ENCODE results near the gene CMTM1.
"Not testable (repeated sequence)": the region's sequence is repeated elsewhere in the genome, so short reads cannot be mapped to it uniquely, and the experiment has no call there.

The CMTM1 gene

GRCh38 chr16:66563574-66564334, 2.5 kb upstream of the CMTM1 start:
- no peak for DNase-seq

- DNase-seq = not testable (repeated sequence)
Observed at GRCh38 chr16:66567270-66567669, 1.0 kb downstream of the CMTM1 start.

GRCh38 chr16:66568355-66568754, 2.1 kb downstream of the CMTM1 start:
- no peak for DNase-seq

GRCh38 chr16:66569131-66569530, 2.9 kb downstream of the CMTM1 start:
- DNase-seq = no peak

- no peak for DNase-seq
Observed at GRCh38 chr16:66569827-66570405, 3.7 kb downstream of the CMTM1 start.

GRCh38 chr16:66572356-66572755, 6.1 kb downstream of the CMTM1 start:
- no peak for DNase-seq

GRCh38 chr16:66574081-66574480, 7.8 kb downstream of the CMTM1 start:
- DNase-seq = no peak

GRCh38 chr16:66574531-66574930, 8.3 kb downstream of the CMTM1 start:
- DNase-seq = no peak

- DNase-seq = no peak
Observed at GRCh38 chr16:66575060-66575459, 8.8 kb downstream of the CMTM1 start.

GRCh38 chr16:66576296-66576695, 10.1 kb downstream of the CMTM1 start:
- DNase-seq = no peak

- DNase-seq = no peak
Observed at GRCh38 chr16:66578651-66579531, 12.7 kb downstream of the CMTM1 start, which contains the start of gene CMTM2. CMTM2 (plus strand) TSS chr16:66579463; CDS start chr16:66579608, 145 bp downstream.

GRCh38 chr16:66580605-66581209, 14.5 kb downstream of the CMTM1 start:
- DNase-seq = no peak

GRCh38 chr16:66581246-66581952, 15.2 kb downstream of the CMTM1 start:
- DNase-seq = no peak

GRCh38 chr16:66585481-66586239, 19.4 kb downstream of the CMTM1 start:
- no peak for DNase-seq

- no peak for DNase-seq
Observed at GRCh38 chr16:66587881-66588600, 21.8 kb downstream of the CMTM1 start.

GRCh38 chr16:66588981-66589713, 22.9 kb downstream of the CMTM1 start:
- no peak for DNase-seq

- no peak for DNase-seq
Observed at GRCh38 chr16:66590322-66590721, 24.1 kb downstream of the CMTM1 start.

- no peak for DNase-seq
Observed at GRCh38 chr16:66591018-66591417, 24.8 kb downstream of the CMTM1 start.

- no peak for DNase-seq
Observed at GRCh38 chr16:66592241-66592640, 26.0 kb downstream of the CMTM1 start.

GRCh38 chr16:66592814-66593213, 26.6 kb downstream of the CMTM1 start:
- DNase-seq = no peak
